NOMO-1 (cell line): Measurements from ENCODE around the gene SPATA31A7.
"Not testable (repeated sequence)": the region's sequence is repeated elsewhere in the genome, so short reads cannot be mapped to it uniquely, and the experiment has no call there.

Experiments
- DNase-seq, 2 experiments: peaks; one replicate each; lab custom pipeline; 2025; ENCODE audit not compliant: unreplicated experiment in 2 of 2; lab: John Stamatoyannopoulos, UW

The SPATA31A7 gene

GRCh38 chr9:61189736-61190135 is at the start of gene SPATA31A7:
SPATA31A7 (plus strand) TSS chr9:61190036; CDS start chr9:61190065, 29 bp downstream.
- not testable (repeated sequence) for DNase-seq

GRCh38 chr9:61226438-61226837 is 36.6 kb downstream of the SPATA31A7 start:
- not testable (repeated sequence) for DNase-seq
